ENCODE measurements around the gene NAV2.

The NAV2 gene

DNA sequence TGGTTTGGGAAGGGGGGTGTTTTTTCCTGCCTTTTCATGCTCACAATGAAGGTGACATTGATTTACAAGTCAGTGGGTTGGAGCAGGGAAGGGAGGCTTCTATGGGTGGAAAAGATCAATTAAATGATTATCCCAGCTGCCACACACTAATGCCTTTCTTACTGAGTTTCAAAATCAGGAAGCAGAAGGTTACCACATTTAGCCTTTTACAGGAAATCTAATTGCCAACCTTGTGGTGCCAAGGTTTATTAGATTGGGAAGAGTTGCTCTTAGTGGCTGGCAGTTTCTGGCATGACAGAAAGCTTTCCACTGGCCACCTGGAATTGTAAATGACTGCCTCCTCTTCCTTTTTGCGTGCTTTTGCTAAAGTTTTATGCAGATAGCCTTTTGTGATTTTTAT is 98.7 kb downstream of the NAV2 start:
- no peak for DNase-seq (ENCODE audit: low spot score)

DNA sequence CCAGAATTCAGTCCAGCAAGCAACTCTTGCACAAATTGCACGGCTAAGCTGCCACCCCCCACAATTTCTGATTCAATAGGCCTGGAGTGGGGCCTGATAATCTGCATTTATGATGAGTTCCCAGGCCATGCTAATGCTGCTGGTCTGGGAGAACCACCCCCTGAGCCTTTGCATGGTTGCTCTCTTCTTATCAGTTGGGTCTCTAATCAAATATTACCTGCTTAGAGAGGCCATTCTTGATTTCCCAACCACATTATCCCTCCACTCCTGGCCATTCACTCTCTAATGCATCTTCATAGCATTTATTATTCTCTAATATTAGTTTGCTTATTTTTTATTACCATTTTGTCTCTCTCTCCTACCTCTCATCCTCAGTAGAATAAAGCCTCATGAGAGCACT is 99.5 kb downstream of the NAV2 start:
- no peak for DNase-seq (ENCODE audit: low spot score)

DNA sequence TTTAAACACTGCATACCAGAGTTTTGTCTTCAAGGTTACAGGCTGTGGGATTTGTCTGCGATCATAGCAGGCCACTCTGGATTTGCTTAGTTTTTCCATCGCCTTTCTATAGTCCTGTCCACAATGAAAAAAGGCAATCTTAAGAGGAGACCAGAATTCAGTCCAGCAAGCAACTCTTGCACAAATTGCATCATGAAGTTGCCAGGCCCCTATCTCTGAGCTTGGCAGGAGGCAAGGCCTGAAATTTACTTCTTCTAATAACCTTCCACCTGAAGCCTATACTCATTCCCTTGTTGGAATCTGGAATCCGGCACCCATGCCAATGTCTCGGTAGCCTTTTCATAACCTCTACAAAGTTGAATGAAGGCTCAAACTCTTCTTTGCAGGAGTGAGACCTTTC is 100.1 kb downstream of the NAV2 start:
- DNase-seq (ENCODE audit: low spot score), result no peak

DNA sequence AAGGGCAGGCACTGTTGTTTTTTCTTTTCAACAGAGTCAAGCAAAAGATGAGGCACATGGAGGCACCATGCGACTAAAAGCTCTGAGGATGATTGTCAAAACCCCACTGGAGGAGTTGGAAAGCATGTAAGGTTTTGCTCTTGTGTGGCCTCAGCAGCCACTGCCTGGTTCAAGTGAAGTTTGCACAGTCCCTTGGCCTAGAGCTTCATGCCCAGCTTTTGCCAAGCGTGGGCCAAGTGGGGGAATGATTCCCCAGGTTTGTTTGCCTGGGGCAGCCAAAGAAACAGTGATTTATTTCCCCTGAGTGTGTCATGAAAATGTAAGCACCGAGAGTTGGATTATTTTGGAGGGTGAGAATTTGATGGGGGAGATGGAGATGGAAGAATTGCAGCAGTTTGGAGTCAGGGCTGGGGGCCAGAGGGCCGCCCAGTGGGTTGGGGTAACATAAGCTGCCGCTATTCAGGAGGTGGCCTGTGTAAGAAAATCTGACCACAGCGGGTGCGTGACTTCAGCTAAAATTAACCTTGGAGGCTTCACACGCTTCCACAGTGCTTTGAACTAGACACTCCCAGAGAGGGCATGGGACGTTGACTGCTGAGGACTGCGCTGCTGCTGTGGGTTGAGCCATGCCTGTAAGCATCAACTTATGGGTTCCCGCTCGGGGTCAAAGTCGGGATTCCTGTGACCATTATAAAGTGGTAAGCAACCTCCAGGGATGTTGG is 100.7 kb downstream of the NAV2 start:
- DNase-seq (ENCODE audit: low spot score), result no peak

DNA sequence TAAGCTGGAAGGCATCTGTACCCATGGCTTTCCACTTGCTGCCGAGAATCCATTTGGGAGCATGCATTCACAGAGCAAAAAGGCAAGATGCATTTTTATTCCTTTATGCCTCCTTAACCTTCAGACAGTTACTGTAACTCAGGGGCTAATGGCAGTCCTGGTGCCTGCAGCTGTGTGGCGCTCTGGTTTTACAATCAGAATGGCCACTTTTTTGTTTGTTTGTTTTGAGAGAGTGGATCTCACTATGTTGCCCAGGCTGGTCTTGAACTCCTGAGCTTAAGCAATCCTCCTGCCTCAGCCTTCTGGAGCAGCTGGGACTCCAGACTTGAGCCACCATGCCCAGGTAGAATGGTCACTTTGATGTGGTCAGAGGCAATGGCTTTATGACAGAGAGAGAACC is 101.8 kb downstream of the NAV2 start:
- DNase-seq (ENCODE audit: low spot score), result no peak

DNA sequence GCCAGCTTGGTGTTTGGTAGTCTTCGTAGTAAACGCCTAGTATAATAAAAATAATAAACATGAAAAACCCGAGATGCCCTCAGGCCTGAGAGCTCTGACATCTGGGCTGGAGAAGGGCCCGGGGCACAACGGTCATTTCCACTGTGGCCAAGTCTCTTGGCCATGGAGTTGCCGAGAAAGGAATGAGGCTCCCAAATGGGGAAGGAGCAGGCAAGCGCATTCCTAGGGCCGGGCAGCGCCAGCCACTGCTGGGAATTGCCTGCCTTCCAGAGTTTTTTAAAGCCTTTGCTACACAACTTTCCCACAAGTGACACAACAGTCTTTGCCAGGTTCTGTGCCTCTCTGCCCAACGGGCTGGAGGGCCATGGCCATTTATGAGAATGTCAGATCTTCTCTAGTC is 103.4 kb downstream of the NAV2 start:
- DNase-seq (ENCODE audit: low spot score), result peak; percentile 28

DNA sequence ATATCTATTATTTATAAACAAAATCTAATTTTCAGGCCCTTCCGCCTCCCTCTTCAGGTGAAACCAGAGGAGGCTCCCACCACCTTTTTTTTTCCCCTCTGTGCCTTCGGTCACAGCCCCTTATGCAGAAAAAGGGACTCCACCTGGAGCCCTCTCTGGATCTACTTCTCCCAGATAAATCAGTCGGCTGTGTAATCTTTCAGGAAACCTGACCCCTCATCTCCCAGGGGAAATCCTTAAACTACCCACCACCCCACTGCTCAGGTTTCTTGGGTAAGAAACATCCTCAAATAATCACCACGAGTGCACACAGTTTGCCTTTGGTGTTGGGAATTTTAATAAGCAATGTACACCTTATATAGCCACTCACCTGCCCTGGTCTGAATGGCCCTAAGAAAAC is 104.2 kb downstream of the NAV2 start:
- no peak for DNase-seq (ENCODE audit: low spot score)

DNA sequence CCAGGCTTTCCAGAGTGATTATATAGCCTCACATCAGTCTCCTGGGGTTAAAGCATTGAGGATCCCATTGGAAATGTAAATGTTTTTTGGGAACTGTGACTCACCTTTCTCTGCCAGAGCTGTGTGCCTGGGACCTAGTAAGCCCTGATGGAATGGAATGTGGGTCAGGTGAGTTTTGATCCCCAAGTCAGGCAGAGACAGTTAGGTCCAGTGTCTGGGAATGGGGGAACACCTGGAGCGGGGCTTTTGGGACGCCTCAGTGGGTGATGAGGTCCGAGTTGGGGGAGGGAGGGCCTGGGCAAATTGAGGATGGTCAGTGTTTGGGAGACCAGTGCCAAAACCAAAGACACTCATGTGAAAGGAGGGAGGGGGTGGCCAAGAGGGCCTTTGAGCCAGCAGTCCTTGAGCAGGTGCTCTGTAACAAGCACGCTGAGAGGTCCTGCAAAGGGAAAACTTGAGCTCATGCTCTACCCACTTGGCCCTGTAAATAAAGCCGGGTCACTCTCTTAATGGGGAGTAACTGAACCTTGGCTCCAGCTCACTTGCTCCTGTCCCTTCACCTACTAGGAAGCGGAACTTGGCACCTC is 104.7 kb downstream of the NAV2 start:
- no peak for DNase-seq (ENCODE audit: low spot score)

DNA sequence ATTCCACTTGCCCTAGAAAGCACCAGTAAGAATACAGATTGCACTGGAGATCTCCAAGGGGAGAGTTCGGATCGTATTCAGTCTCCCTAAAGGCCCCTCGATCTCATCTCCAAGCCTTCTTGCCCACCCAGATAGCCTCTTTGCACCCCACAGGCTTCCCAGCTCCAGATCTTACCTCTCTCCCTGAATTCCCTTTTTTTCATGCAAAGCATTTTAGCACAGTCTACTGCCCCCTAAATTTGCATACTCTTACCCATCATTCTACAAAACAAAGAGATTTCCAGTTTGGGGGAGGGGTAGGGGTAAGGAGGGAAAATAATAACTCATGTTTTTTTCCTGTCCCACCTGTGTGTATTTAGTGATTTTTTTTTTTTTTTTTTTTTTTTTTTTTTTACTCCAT is 105.2 kb downstream of the NAV2 start:
- DNase-seq (ENCODE audit: low spot score), result no peak

DNA sequence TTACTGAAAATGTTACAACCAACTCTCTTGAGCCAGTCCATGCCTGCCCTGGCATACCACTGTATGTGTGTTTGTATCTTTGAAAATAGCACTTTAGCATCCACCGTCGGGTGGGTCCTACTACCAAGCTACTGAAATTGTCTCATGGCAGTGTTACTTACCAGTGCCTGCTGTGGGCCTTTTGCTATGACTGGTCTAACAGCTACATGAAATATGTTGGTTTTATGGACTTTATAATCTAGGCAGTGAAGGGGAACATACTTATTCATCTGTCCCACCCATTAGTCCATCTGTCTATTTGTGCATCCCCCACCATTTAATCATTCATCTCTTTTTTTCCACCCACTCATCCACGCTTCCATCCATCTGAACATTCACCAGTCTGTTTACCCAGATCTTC is 106.0 kb downstream of the NAV2 start:
- no peak for DNase-seq (ENCODE audit: low spot score)

DNA sequence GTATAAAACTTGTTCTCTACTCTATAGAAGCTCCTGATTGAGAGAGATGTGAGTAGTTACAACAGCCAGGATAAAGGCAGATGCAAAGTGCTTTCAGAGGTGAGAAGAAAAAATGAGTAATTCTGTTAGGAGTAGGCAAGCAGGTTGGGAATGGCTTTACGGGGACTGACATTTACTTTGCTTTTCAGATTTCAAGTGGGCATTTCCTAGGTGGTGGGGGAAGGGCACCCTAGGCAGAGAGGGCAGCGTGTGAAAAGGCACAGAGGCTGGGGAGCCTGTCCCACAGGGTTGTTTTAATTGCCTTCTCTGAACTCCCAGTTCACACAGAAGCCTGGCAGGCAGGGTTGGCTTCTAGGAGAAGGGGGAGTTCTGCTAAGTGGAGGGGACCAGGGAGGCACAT is 106.5 kb downstream of the NAV2 start:
- no peak for DNase-seq (ENCODE audit: low spot score)

DNA sequence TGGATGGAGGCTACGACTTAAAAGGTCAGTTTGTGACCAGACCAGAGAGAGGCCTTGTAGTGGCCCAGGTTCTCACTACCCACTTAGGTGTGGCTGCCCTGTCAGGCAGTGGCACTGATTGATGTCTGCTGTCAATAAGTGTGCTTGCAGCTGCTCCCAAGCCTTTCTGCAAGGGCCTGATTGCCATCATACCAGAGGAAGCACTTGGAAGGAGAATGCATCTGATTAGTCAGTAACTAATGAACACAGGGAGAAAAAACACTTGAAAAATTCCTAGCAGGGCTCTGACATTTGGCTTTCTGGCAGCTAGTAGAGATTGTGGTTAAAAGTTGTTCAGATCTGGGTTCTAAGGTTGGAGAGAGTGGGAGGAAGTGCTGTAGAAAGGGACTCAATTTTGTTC is 107.5 kb downstream of the NAV2 start:
- no peak for DNase-seq (ENCODE audit: low spot score)

DNA sequence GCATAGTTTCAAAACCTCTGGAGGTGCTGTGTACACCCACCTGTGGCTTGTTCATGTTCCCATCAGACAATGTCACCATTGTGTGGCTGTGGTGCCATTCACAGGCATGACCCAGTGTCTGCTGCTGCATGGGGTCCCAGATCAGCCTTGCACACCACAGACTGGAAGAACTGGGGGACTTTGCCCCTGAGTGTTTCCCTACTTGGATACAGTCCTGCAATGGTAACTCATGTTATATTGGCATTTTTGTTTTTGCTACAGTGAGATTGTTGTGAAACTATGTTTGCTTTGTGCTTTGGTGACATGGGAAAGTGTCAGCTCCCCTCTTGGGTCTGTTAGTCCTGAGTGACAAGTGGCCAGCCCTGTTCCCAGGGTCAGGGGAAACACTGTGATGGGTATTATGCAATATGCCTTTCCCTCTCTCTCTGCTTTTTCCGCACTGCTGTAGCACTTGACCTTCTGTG is 108.8 kb downstream of the NAV2 start:
- no peak for DNase-seq (ENCODE audit: low spot score)

DNA sequence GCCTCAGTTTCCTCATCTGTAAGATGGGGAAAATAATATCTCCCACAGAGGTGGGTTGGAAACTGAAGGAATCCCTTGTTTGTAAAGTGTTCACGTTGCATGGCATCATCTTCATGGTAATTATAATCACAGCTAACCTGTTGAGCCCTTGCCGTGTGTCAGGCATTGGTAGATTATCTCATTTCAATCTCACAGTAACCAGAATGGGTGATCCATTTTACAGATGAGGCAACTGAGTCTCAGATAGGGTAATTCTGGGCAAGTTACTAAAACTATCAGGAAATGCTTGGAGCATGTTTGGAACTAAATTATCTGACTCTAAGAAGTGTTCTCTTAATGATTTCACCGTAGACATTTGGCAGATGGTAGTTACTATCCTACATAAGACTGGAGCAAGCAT is 109.4 kb downstream of the NAV2 start:
- no peak for DNase-seq (ENCODE audit: low spot score)

DNA sequence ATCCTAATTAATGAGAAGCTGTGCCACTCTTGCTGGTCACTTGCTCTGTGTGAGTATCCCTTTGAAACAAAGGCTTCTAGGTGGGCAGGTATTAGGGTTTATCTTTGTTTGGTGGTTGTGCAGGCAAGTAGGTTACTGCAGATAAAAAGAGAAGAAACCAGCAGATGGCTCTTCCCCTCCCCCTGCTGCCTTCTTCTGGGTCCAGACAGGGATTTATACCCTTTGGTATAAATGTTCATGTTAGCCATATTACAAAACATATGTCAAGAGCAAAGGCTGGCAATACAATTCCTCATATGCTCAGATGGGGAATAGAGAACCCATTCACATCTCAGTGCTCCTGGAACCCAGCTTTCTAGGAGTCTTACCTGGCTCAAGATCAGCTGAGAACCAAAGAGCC is 109.9 kb downstream of the NAV2 start:
- no peak for DNase-seq (ENCODE audit: low spot score)

DNA sequence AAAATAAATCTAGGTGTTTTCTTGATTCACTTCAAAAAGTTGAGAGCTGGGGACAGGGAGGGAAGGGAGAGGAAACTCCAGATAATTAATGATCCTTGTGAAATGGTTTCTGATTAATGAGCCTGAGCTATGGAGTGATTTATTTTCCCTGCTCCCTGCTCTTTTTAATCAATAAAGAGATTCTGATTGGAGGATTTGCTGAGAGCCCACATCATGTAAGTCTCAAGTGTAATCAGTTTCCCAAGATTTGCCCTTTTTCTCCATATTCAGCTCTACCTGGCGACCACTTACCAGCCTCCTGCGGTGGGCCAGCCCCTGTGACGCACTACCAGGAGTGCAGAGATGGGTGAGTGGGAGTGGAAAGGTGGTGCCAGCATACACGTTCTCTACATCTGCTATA is 114.0 kb downstream of the NAV2 start:
- DNase-seq (ENCODE audit: low spot score), result no peak

DNA sequence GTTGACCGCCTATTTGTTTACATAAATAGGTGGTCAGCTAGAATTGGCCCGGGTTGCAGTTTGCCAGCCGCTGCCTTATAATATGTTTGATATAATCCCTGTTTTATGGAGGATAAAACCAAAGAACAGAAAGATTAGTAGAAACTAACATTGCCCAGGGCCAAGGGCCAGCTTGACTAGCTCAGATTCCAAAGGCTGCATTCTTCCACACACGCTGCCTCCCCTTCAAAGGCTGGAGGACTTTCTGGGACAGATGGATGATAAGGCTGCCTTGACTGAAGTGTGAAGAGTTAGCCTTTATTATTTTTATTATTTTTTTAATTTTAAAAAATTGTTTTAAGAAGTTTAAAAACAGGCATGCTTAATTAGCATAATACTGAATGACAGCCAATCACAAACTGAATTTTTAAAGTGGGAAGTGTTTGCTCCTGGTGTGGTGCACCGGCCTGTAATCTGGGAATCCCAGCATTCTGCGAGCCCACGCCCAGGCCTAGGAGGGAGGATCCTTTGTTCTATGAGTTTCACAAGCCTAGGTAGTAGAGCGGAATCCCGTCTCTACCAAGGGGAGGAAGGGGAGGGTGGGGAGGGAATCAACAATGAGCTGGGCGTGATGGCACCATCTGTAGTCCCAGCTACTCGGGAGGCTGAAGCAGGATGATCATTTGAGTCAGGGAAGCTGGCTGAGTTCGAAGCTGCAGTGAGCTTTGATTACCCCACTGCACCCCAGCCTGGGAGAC is 114.9 kb downstream of the NAV2 start:
- DNase-seq (ENCODE audit: low spot score), result no peak

DNA sequence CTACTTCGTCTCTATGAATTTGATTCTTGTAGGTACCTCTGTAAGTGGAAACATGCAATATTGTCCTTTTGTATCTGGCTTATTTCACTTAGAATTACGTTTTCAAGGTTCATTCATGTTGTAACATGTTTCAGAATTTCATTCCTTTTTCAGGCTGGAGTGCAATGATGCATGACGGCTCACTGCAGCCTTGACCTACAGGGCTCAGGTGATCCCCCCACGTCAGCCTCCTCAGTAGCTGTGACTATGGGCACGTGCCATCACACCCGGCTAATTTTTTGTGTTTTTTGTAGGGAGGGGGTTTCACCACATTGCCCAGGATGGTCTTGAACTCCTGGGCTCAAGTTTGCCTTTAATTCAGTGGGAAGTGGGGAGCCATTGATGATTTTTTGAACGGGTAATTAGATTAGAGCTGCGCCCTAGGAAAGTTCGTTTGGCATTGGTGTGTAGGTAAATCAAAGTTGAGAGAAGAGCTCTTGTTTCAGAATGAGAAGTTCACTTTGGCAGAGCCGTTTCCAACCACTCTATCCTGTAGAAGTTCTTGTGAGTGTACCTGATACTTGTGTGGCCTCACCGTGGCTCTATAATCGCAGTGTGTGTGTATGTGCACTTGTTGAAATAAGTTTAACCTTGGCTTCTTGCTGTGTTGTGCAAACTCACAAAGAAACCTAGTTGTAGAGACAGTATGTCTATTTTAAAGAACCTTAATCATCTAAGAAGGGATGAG is 115.9 kb downstream of the NAV2 start:
- no peak for DNase-seq (ENCODE audit: low spot score)

DNA sequence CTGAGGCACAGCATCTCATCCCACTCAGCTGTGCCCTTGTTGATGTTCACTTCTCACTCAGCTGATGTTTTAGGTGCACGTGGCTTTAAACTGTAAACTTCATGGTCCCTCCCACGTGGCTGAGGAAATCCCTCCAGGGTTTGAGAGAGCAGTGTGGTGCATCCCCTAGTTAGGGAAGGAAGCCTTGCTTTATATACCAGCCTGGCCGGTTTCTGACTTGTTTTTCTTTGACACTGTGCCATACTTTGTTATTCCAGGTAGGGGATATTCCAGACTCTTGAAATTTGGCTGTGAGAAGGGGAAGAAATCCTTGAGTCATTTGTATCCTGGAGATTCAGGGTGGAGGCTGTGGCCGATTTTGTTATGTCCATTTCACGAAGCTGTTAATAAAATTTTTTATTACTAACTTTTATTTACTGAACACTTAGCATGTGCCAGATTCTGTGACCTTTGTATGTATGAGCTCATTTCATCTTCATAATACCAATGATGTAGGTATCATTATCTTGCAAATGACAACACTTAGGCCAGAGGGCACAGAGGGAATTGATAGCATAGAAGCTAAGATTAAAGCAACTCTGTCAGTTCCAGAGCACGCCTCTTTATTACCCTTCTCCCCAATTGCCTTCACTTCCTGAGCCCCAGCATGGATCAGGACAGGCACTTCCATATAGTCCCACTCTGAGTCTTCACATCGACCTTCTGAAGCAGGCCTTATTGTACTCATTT is 116.6 kb downstream of the NAV2 start:
- no peak for DNase-seq (ENCODE audit: low spot score)

DNA sequence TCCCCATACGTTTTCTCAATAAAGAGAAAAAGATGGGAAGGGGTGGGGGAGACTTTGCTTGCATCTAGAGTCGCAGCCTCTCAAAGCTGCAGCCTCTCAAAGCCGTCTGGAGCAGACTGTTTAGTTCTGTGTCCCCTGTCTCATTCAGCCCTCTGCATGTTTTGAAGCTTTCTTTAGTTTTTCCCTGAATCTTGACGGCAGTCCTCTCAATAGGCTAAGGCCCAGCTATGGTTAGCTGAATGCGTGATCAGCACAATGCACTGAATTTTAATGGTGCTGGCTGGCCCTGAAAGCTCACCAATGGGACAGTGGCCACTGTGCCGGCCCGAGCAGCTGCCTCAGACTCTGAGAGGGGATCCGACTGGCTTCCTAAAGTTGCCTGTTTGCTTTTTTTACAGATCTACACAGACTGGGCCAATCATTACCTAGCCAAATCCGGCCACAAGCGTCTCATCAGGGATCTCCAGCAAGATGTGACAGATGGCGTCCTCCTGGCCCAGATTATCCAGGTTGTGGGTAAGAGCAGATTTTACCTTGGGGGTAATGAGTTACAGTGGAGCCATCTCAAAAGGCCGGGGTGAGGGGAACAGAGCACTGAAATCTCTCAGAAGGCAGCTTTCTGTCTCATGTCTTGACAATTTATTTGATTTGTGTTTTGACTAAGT is 119.6 kb downstream of the NAV2 start:
- DNase-seq (ENCODE audit: low spot score), result peak; percentile 62

DNA sequence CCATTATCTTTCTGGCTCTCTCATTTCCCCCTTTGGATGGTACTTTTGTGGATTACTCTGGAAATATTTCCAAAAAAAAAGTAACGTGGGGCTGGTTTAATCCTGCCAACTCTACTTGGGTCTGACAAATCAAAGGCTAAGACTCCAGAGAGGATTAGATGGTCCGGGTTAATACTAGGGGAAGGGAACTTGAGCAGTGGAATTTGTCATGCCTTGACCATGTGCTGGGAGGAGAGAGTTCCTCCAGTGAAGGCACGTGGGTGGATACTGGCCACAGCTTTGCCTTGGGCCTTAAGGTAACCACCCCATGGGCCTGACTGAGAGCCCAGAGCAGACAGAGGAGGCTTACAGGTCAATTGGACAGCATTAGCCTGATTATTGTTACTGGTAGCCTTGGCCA is 120.3 kb downstream of the NAV2 start:
- DNase-seq (ENCODE audit: low spot score), result no peak

DNA sequence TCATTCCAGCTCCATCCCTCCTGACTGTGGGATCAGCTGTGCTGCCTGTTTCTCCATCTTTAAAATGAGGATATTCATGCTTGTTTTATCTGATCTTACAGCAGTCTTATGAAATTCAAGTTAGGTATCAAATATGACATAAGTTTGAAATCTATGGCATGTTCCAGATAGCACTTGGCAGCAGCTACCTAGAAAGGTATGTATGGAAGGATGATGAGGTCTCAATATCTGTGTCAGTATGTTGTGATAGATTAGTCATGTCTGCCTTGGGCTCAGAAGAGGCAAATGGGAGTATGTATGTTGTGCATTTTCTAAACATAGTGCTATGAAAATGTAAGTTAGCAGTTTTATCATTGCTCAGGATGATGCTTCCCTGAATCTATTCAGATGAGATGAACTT is 122.1 kb downstream of the NAV2 start:
- DNase-seq (ENCODE audit: low spot score), result no peak

Data from putamen (tissue), 1 donor.